Measurements from ENCODE around the gene PRR5.

GRCh38 chr22:44732017-44732561 is 30.1 kb downstream of the PRR5 start:
- TF ChIP-seq FOXP2 (optimal IDR thresholded peaks at IDR 0.05; ENCODE audit: control extremely low read depth, extremely low read length, insufficient read depth) (no peak), POLR2AphosphoS5 (IDR thresholded peaks at IDR 0.05; ENCODE audit: borderline replicate concordance, low read depth, low read length) (no peak)
